OCI-M1 (cell line): ENCODE measurements around the gene NUDT14.

Experiments used
- DNase-seq: peaks from one replicate; lab custom pipeline; 2025; lab: John Stamatoyannopoulos, UW

NUDT14 gene

DNA sequence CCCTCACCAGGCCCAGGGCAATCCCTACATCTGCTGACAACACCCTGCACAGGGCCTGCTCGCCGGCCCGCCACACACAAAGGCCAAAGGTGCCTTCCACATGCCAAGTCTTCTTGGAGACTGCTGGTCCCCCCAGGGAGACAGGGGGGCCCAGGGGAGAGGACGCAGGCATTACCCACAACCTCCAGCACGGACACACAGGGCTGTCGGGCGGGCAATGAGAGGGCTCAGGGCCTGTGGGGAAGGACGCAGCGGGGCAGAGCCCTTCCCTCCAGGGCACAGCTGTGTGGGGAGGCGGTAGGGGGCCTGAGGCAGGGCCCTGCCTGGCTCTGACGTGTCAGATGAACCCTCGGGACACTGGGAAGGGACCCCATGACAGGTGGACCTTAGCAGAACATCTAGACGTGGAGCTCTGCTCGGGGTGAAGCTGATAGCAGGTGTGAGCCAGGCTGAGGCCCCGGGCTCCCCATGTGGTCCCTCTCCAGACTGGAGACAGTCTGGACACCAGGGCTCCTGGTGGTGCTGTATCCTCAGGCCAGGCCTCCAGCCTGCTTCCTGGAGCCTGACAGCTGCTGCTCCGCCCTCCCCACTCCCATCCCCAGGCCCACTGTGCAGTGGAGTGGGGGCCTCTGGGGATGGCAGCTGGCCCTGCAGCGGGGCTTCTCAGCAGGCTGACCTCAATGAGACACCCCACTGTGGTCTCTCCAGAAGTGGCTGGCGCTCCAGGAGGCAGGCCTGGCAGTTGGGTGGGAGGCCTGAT, 31.6 kb upstream of the NUDT14 start:
- DNase-seq: no peak

DNA sequence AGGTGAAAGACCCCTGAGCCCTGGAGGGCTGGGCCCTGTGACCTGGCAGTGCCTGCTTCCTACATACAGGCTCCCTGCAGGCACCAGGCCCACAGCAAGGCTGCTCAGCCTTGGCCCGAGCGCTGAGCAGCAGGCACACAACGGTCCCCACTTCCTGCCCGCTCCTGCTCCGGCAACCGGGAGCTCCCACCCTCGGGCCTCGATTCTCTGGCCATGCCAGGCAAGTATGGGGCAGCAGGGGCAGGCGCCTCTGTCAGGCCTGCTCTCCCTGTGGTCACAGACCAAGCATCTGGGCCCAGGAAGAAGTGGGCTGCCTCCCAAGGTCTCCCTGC, 30.6 kb upstream of the NUDT14 start:
- no peak for DNase-seq

- DNase-seq: no peak
These were observed 30.1 kb upstream of the NUDT14 start for GRCh38 chr14:105211086-105211757.

- DNase-seq: no peak
These were observed 29.3 kb upstream of the NUDT14 start for GRCh38 chr14:105210266-105211025.

DNA sequence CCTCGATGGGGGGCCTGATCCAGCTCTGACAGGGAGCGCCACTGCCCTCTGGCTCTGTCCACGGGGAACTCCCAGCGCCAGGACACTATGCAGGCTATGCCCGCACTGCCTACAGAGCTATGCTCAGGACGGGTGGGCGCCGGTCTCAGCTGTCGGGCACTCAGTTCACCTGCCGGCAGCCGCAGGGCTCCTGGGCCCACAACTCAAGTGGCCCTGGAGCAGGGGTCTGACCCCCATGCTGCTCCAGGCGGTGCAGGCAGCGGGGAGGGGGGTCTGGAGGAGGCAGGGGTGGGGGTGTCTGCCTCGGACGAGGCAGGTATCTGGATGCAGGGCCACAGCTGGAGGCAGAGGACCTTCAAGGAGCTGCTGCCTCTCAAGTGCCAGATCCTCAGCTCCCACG, 28.5 kb upstream of the NUDT14 start:
- no peak for DNase-seq

DNA sequence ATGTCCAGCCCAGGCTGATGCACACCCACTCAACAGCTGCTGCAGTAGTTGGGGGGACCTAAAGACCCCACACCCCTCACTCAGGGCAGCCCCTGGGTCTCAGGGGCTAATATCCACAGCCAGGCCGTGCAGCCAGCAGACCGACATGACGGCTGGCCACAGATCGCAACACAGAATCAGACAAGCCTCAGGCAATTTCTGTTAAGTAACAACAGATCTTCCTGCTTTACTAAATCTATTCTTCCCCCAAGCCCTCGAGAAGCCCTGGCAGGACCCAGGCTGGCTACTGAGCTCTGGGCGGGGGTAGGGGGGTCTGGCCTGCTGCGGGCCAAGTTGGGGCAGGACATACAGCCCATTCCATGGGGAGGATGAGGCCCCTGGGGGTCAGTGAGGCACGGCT, 28.0 kb upstream of the NUDT14 start:
- DNase-seq: no peak

- DNase-seq: no peak
These were observed 27.6 kb upstream of the NUDT14 start for GRCh38 chr14:105208738-105209075.

GRCh38 chr14:105207996-105208737, 27.1 kb upstream of the NUDT14 start:
- DNase-seq: no peak

DNA sequence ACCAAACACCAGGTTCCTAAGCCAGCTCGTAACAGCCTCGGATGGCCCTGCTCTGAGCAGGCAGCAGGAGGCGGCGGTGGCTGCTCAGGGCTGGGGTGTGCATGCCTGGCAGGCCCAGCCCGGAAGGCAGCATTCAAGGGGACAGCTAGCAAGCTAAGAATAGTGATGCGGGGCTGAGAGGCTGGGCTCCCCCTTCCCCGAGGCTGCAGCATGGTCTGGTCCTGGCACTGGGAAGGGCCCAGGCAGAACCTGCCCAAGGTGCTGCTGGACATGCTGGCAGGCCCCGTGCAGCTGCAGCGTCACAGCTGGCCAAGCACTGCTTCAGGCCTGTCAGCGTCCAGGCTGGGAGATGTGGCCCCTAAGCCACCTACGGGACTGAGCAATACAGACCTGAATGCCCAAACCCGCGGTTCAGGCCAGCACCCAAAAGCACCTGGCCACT, 26.4 kb upstream of the NUDT14 start:
- DNase-seq: no peak

GRCh38 chr14:105206873-105207272, 25.8 kb upstream of the NUDT14 start:
- DNase-seq: no peak

GRCh38 chr14:105205673-105206208, 24.6 kb upstream of the NUDT14 start:
- DNase-seq: no peak

DNA sequence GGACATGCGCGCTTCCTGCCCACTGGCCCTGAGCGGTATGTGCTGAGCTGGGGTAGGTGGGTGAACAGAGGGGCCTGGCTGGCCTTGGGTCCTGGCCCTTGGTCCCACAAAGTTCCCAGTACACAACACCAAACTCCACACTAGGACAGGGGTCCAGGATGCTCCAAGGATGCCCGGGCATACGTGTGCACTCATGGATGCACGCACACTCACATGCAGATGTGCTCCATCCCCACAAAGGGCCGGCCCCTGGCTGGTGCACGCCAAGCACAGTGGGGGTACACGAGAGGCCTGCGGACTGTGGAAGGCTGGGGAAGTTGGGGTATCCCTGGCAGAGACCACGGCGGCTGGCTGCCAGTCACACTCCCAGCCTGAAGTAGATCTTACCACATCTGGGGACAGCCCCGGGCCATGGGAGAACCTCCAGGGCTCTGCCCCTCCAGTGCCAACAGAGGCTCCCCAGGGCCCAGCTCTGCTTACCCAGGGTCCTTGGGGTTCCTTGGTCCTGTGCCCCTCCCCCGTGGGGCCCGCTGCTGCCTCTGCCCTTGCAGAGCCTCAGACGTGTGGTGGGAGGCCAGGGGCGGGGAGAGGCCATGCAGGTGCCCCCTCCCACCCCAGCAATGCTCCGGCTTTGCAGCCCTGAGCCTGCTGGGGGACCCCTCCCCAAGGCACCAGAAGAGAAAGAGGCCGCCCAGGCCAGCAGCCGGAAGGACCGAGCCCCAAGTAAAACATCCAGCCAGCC, 24.0 kb upstream of the NUDT14 start:
- DNase-seq: no peak

GRCh38 chr14:105204206-105204930, 23.3 kb upstream of the NUDT14 start:
- no peak for DNase-seq

DNA sequence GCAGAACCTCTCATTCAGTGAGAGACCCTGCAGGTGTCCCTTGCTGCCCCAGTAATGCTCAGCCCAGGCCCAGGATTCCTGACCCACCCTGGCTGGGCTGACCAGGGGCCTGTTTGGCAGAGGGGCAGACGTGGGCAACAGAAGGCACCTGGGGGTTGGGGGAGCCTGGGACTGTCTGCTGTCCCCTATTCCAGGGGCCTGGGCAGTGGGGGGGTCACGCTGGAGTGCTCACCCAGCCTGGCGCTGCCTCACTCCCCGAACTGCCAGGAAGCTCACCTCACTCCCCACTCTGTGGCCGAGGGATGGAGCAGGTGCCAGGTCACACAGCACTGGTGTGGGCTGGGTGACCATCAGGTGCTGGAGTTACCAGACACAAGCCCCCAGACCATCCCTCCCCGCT, 22.6 kb upstream of the NUDT14 start:
- no peak for DNase-seq

GRCh38 chr14:105203057-105203531, 22.0 kb upstream of the NUDT14 start:
- DNase-seq: peak; percentile 53

DNA sequence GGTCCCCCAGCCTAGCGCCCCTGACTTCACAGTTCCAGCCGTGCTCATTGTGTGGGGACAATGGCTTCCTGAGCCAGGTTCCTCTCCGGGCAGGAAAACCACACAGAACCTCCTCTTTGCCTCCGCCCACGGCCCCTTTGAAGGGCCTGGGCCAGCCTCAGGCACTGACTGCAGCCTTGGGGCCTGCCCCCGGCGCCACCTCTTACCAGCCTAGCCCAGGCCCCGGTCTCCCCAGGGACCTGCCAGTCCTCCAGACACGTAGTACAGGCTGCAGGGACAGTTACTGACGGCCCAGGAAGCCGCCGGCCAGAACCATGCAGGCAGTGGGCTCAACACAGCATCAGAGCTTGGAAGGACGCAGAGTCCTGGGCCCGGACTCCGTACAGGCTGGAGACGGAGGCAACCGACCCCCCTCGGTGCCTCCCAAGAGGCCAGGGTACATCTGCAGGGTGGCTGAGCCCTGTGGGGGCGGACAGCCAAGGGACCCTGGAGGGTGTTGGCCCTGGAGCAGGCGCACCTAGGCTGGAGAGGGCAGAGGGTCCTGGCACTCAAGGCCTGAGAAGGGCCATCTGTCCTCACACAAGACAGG, 20.9 kb upstream of the NUDT14 start:
- no peak for DNase-seq

- no peak for DNase-seq
These were observed 20.2 kb upstream of the NUDT14 start for GRCh38 chr14:105201156-105201924.

- DNase-seq: no peak
These were observed 19.5 kb upstream of the NUDT14 start for GRCh38 chr14:105200641-105201040.

- no peak for DNase-seq
These were observed 19.0 kb upstream of the NUDT14 start for GRCh38 chr14:105200074-105200473.
